Cardiac fibroblast (primary cell): Measurements from ENCODE around the gene ENGASE.

ENCODE experiments used
- DNase-seq, 2 donors: peaks; one replicate each; pipeline versions ENCODE4 v3.0.0 to v3.0.0-alpha.2; 2010; ENCODE audit warnings: low read depth in 2 of 2
- H3K4me3 ChIP-seq, 2 donors: replicated peaks in 1 of 2; 1 replicate in 1 of 2; 2 replicates in 1 of 2; pipeline ENCODE4 v1.5.1; 2011; ENCODE audit warnings: low read depth in 2 of 2, low read length in 2 of 2, mild to moderate bottlenecking in 2 of 2, moderate library complexity in 1 of 2
- CTCF ChIP-seq: IDR thresholded peaks from one replicate; pipeline ENCODE4 v1.5.1; 2011; ENCODE audit warnings: low read depth, mild to moderate bottlenecking, low read length, inconsistent platforms

Gene ENGASE

GRCh38 chr17:79124513-79125209 is 50.0 kb downstream of the ENGASE start:
- H3K4me3 ChIP-seq, result no peak overlapping the region
- DNase-seq, result no peak
- no peak for TF ChIP-seq CTCF

GRCh38 chr17:79125503-79125902 is 50.9 kb downstream of the ENGASE start:
- no peak for DNase-seq
- no peak overlapping the region for H3K4me3 ChIP-seq
- no peak for TF ChIP-seq CTCF

GRCh38 chr17:79126139-79126538 is 51.5 kb downstream of the ENGASE start:
- DNase-seq, result no peak
- TF ChIP-seq CTCF, result peak; percentile 11
- no peak overlapping the region for H3K4me3 ChIP-seq

- DNase-seq, result no peak
- TF ChIP-seq CTCF, result no peak
- no peak overlapping the region for H3K4me3 ChIP-seq
Measured at GRCh38 chr17:79127534-79128135, 53.0 kb downstream of the ENGASE start.

- no peak for DNase-seq
- no peak overlapping the region for H3K4me3 ChIP-seq
- no peak for TF ChIP-seq CTCF
Measured at GRCh38 chr17:79129523-79129922, 54.9 kb downstream of the ENGASE start.

GRCh38 chr17:79130536-79131273 is 56.1 kb downstream of the ENGASE start:
- no peak for DNase-seq
- no peak for TF ChIP-seq CTCF
- no peak overlapping the region for H3K4me3 ChIP-seq
